Activated naive CD8-positive, alpha-beta T cell treated with anti-CD3 and anti-CD28 coated beads, Interleukin-2, amount 10 ng/mL, durations not matched to agents 7 days and 5 days (primary cell): ENCODE measurements around the gene KPNA6. TPM values are rescaled to one million over a fixed set of nuclear protein-coding genes. Genes with fewer than 3 reads are reported as not detected.

Source experiments
- ATAC-seq: fragments of 150-1000 bp; cut with Tn5 transposase; one replicate; pipeline ENCODE4 v1.10.0; 2021; ENCODE audit warnings: low read depth, moderate library complexity
- POLR2A ChIA-PET: fragments of 350-600 bp; sonication (Branson Sonifier 250); formaldehyde crosslinking; loops from one replicate; lab custom pipeline; 2021; ENCODE audit warnings: antibody characterized with exemption; lab: Charles Lee
- DNase-seq: peaks from one replicate; pipeline ENCODE4 v3.0.0; 2021
- H3K27ac Mint-ChIP-seq: one replicate; pipeline ENCODE4 v1.8.0; 2022; ENCODE audit warnings: mild to moderate bottlenecking, mixed read lengths
- H3K27me3 Mint-ChIP-seq: one replicate; pipeline ENCODE4 v1.8.0; 2022; ENCODE audit warnings: mild to moderate bottlenecking, moderate library complexity, mixed read lengths
- H3K36me3 Mint-ChIP-seq: one replicate; pipeline ENCODE4 v1.8.0; 2021; ENCODE audit warnings: mild to moderate bottlenecking, mixed read lengths
- H3K4me1 Mint-ChIP-seq: one replicate; pipeline ENCODE4 v1.8.0; 2021; ENCODE audit warnings: mixed read lengths
- H3K4me3 Mint-ChIP-seq: one replicate; pipeline ENCODE4 v1.8.0; 2022; ENCODE audit warnings: mild to moderate bottlenecking, moderate library complexity, mixed read lengths
- H3K9me3 Mint-ChIP-seq: one replicate; pipeline ENCODE4 v1.8.0; 2021; ENCODE audit warnings: mixed read lengths
- microRNA-seq: library from miRNA; unstranded; fragments of <30 nt; microRNA quantifications from one replicate; pipeline ENCODE4 v1.2.0, GENCODE V29; 2022
- total RNA-seq, 2 experiments: library from RNA; stranded (reverse); gene quantifications; one replicate each; pipeline ENCODE4 v1.2.3, GENCODE V29; 2021

Gene KPNA6
- total RNA-seq, 2 experiments from 2014 or later = 63.8 to 69.8 TPM

- H3K9me3 Mint-ChIP-seq = no peaks in the 10 kb centered on the region
- ATAC-seq (peak; percentile 86), DNase-seq (peak; percentile 85)
- H3K27ac Mint-ChIP-seq = peak within 1 kb of the TSS; percentile 95
- POLR2A ChIA-PET = interaction anchor here (0.9 to 2.2 kb wide), 9 partner anchors 10 to 70 kb away, joined by 3 to 11 read pairs (median 4); partner anchors contain the start of genes HDAC1, IQCC and LCK
- peak within 1 kb of the TSS; percentile 96 for H3K4me3 Mint-ChIP-seq
- H3K36me3 Mint-ChIP-seq = peaks cover 8% of the 10 kb centered on the region
- H3K27me3 Mint-ChIP-seq = no peaks in the 10 kb centered on the region
- H3K4me1 Mint-ChIP-seq = peaks cover 23% of the 10 kb centered on the region
Observed at GRCh38 chr1:32221980-32222755, 114.3 kb downstream of the KPNA6 start, which contains the start of the genes EIF3I and TMEM234. Gene EIF3I (plus strand): TSS chr1:32222407. CDS start chr1:32222442, 35 bp downstream. Gene TMEM234 (minus strand): TSS chr1:32222353. CDS start chr1:32222322, 31 bp downstream.

- H3K4me1 Mint-ChIP-seq = peaks cover 20% of the 10 kb centered on the region
- POLR2A ChIA-PET = interaction anchor here (0.6 to 2.2 kb wide), 4 partner anchors 12 to 95 kb away, joined by 3 to 8 read pairs (median 3); partner anchors contain the start of gene LCK
- ATAC-seq = no peak
Observed at GRCh38 chr1:32223683-32224082, 115.8 kb downstream of the KPNA6 start.

GRCh38 chr1:32224285-32224684, 116.4 kb downstream of the KPNA6 start:
- Mint-ChIP-seq H3K27me3 (no peaks in the 10 kb centered on the region), H3K4me3 (peak overlapping the region; percentile 44), H3K4me1 (peaks cover 20% of the 10 kb centered on the region), H3K9me3 (no peaks in the 10 kb centered on the region), H3K27ac (peak overlapping the region; percentile 49), H3K36me3 (peaks cover 14% of the 10 kb centered on the region)
- DNase-seq = no peak
- ATAC-seq = no peak
- POLR2A ChIA-PET = no interaction called here

More at GRCh38 chr1:32223683-32224082, 115.8 kb downstream of the KPNA6 start:
- no peak for DNase-seq
- Mint-ChIP-seq H3K9me3 (no peaks in the 10 kb centered on the region), H3K36me3 (peaks cover 13% of the 10 kb centered on the region), H3K27ac (peak overlapping the region; percentile 95), H3K27me3 (no peaks in the 10 kb centered on the region), H3K4me3 (peak overlapping the region; percentile 96)

Small RNAs within 50 kb of the gene (microRNA-seq; reads per million reads assigned to microRNA genes)
- not detected for gene MIR5585

Other genes starting within 250 kb of the KPNA6 start
- gene PTP4A2, start 169.7 kb upstream of the KPNA6 start, total RNA-seq = 100 to 1,000 TPM; 356 to 363 TPM
- gene KHDRBS1, start 94.2 kb upstream of the KPNA6 start, total RNA-seq = 100 to 1,000 TPM; 162 TPM
- 10 to 100 TPM; 27.1 to 28.4 TPM for gene TMEM39B, start 35.1 kb upstream of the KPNA6 start, total RNA-seq
- gene TXLNA, start 71.6 kb downstream of the KPNA6 start, total RNA-seq = 10 to 100 TPM; 62.5 to 68.8 TPM
- 10 to 100 TPM; 48.6 to 55.6 TPM for gene CCDC28B, start 92.5 kb downstream of the KPNA6 start, total RNA-seq
- 1 to 10 TPM; 4.9 to 6.0 TPM for gene IQCC, start 97.6 kb downstream of the KPNA6 start, total RNA-seq
- under 1 TPM; 0.17 to 0.22 TPM for gene DCDC2B, start 101.0 kb downstream of the KPNA6 start, total RNA-seq
- gene TMEM234, start 114.3 kb downstream of the KPNA6 start, total RNA-seq = 10 to 100 TPM; 15.7 to 16.5 TPM
- 100 to 1,000 TPM; 123 to 130 TPM for gene EIF3I, start 114.4 kb downstream of the KPNA6 start, total RNA-seq
- gene FAM167B, start 139.2 kb downstream of the KPNA6 start, total RNA-seq = 1 to 10 TPM in 1 of 2 experiments, under 1 TPM in 1; 0.88 to 1.1 TPM
- gene LCK, start 143.2 kb downstream of the KPNA6 start, total RNA-seq = 100 to 1,000 TPM; 460 to 472 TPM
- 100 to 1,000 TPM; 195 to 197 TPM for gene HDAC1, start 184.0 kb downstream of the KPNA6 start, total RNA-seq
- gene MARCKSL1, start 228.2 kb downstream of the KPNA6 start, total RNA-seq = 10 to 100 TPM; 21.7 to 22.0 TPM